Heart left ventricle (tissue), 16 donors: ENCODE measurements around the gene NTM. TPM values are rescaled to one million over a fixed set of nuclear protein-coding genes. Genes with fewer than 3 reads are reported as not detected.
A peak's percentile ranks its signal among the peaks of the same experiment; 100 is the strongest.

Source experiments
- ATAC-seq, 4 donors: fragments of 200-7000 bp; cut with Tn5 transposase; one replicate each; pipeline ENCODE4 v1.9.1; 2020 to 2022; ENCODE audit warnings: moderate library complexity in 4 of 4, mild to moderate bottlenecking in 3 of 4, moderate number of reproducible peaks in 1 of 4
- DNase-seq, 5 donors: peaks; one replicate each; pipeline ENCODE4 v3.0.0-alpha.2; 2020
- H3K27ac ChIP-seq, 12 donors: fragments of 200-600 bp; sonication (generic) in 4 of 12; one replicate each; pipeline versions ENCODE4 v1.5.0 to v1.8.0; 2016 to 2022; ENCODE audit warnings: mild to moderate bottlenecking in 2 of 12
- H3K27me3 ChIP-seq, 9 donors: fragments of 200-600 bp; sonication (generic) in 2 of 9; one replicate each; pipeline versions ENCODE4 v1.5.1 to v1.8.0; 2016 to 2022; ENCODE audit warnings: mild to moderate bottlenecking in 3 of 9
- H3K36me3 ChIP-seq, 9 donors: fragments of 200-600 bp; sonication (generic) in 2 of 9; one replicate each; pipeline versions ENCODE4 v1.5.0 to v1.8.0; 2018 to 2022; ENCODE audit warnings: mild to moderate bottlenecking in 2 of 9
- H3K4me1 ChIP-seq, 12 donors: fragments of 200-600 bp; sonication (generic) in 4 of 12; one replicate each; pipeline versions ENCODE4 v1.5.0 to v1.8.0; 2016 to 2022; ENCODE audit warnings: mild to moderate bottlenecking in 3 of 12
- H3K4me3 ChIP-seq, 12 donors: fragments of 200-600 bp; sonication (generic) in 4 of 12; one replicate each; pipeline versions ENCODE4 v1.5.0 to v1.8.0; 2017 to 2022; ENCODE audit warnings: mild to moderate bottlenecking in 9 of 12, moderate library complexity in 4 of 12
- H3K9me3 ChIP-seq, 12 donors: fragments of 200-600 bp; sonication (generic) in 4 of 12; one replicate each; pipeline versions ENCODE4 v1.5.0 to v1.8.0; 2016 to 2022; ENCODE audit warnings: mild to moderate bottlenecking in 1 of 12
- POLR2A ChIP-seq, 2 donors: fragments of 450-650 bp; IDR thresholded peaks; one replicate each; pipeline ENCODE4 v1.6.1; 2017; ENCODE audit warnings: antibody characterized with exemption in 2 of 2, mild to moderate bottlenecking in 2 of 2, moderate library complexity in 2 of 2
- WGBS, 4 donors: extraction: QIAGEN DNeasy Blood & Tissue Kit in 2 of 4; methylation state at CpG; one replicate each; pipeline versions ENCODE4 v1.1.5 to v1.1.7; 2013 to 2018; 5-methylcytosine and 5-hydroxymethylcytosine counted together
- intact Hi-C, 10 donors: fragments of 100-400 bp; cut with DNase I; formaldehyde crosslinking; loops; one replicate each; pipeline versions ENCODE4 v1.11.1 to v1.14.2; 2022
- polyA plus RNA-seq, 2 donors: library from polyadenylated mRNA; stranded (reverse); fragments of 200-250 nt; gene quantifications; one replicate each; pipeline ENCODE4 v1.2.3, GENCODE V29; 2013
- total RNA-seq, 9 donors: library from RNA; depleted of rRNA in 2 of 9; stranded (reverse); fragments of >200 nt in 2 of 9; fragmentation: NEBNext Ultra II Directional in 3 of 9; extraction: Animal tissue kit (Norgen Biotek cat#: 25700) in 3 of 9; gene quantifications; one replicate each; pipeline versions ENCODE4 v1.1.0 to v1.2.4, GENCODE V29; 2016 to 2023
- TF ChIP-seq, protein P1 (sequence below), 12 donors: fragments of 200-600 bp; sonication (generic) in 4 of 12; IDR thresholded peaks; one replicate each; pipeline versions ENCODE4 v1.5.0 to v1.8.0; 2018 to 2022; ENCODE audit warnings: antibody characterized with exemption in 12 of 12, mild to moderate bottlenecking in 5 of 12
- donor health status: ischemic (EF 13 %, LVEDD 7.1; RV severe dilation, severe dysfunction).
- donor health status: healthy with polysubstance abuse.
- donor health status: DM: no; HTN: yes; CAD: no.
- donor health status: DM: no; HTN: no; CAD: no.
- donor health status: ischemic (EF 25% LVEDD 6.9; RV normal size, moderate dysfunction).
- donor health status: ischemic (EF 25% LVEDD 5.7; RV mildly dilated, moderate dysfunction).
- donor health status: healthy.
- donor health status: DM: yes; HTN: yes; CAD: no.
- donor health status: ischemic (EF 35%, LVEDD 5.7; RV mildly dilated, moderate dysfunction).
- donor health status: nonischemic (EF 11% LVEDD 7.7; RV severe dilation, severe dysfunction).
- donor health status: DM: yes; HTN: yes; CAD: no.
- donor health status: PGD.
- donor health status: ischemic (EF 29% LVEDD 5.4; RV normal size, mild dysfunction).
- donor health status: nonischemic (EF 23%, LVEDD 6.1; RV moderate dilation, normal function).

NTM gene
- total and polyA plus RNA-seq, 11 donors = 0.40 to 7.7 (median 1.5) TPM

DNA sequence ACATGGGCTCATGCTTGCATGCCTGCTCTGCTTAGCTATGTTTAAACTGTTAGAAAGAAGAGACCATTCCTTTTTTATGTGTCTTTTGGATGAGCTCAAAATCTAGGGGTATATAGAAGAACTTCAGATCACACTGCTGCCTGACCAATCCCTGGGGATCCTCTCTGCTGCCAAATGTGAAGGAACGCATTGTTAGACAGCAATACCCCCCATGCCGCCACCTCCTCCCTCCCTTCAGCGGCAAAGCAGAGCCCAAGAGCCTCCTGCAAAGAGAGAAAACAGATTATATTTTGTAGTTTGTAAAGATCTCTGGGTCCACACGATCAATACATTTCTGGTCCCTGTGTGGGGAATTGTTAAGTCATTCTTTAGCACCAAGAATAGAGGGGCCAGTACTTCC is 677.6 kb downstream of the NTM start:
- no peaks in the 10 kb centered on the region for H3K9me3 ChIP-seq
- peaks cover 0 to 15% (median 0%) of the 10 kb centered on the region in 12 donors for H3K4me1 ChIP-seq
- ATAC-seq = no peak
- no peak overlapping the region for H3K4me3 ChIP-seq
- 68 to 89% (median 70%) methylated on average over 4 of the region's 4 CpGs for WGBS, 4 donors
- H3K27ac ChIP-seq = no peak overlapping the region
- no peak for TF ChIP-seq POLR2A (IDR thresholded peaks at IDR 0.05)
- DNase-seq = no peak
- H3K27me3 ChIP-seq = no peaks in the 10 kb centered on the region
- intact Hi-C loops = no loop called here
- H3K36me3 ChIP-seq = no peaks in the 10 kb centered on the region

GRCh38 chr11:132049205-132049604 is 678.8 kb downstream of the NTM start:
- no peak for DNase-seq
- Histone ChIP-seq H3K9me3 (no peaks in the 10 kb centered on the region), H3K27me3 (no peaks in the 10 kb centered on the region), H3K4me3 (no peak overlapping the region), H3K27ac (no peak overlapping the region), H3K36me3 (no peaks in the 10 kb centered on the region), H3K4me1 (peaks cover 0 to 15% (median 0%) of the 10 kb centered on the region in 12 donors)
- 77 to 87% (median 83%) methylated on average over 3 to 4 of the region's 4 CpGs for WGBS, 4 donors
- ATAC-seq = no peak
- intact Hi-C loops = no loop called here
- no peak for TF ChIP-seq POLR2A (IDR thresholded peaks at IDR 0.05)
- TF ChIP-seq, protein P1, sequence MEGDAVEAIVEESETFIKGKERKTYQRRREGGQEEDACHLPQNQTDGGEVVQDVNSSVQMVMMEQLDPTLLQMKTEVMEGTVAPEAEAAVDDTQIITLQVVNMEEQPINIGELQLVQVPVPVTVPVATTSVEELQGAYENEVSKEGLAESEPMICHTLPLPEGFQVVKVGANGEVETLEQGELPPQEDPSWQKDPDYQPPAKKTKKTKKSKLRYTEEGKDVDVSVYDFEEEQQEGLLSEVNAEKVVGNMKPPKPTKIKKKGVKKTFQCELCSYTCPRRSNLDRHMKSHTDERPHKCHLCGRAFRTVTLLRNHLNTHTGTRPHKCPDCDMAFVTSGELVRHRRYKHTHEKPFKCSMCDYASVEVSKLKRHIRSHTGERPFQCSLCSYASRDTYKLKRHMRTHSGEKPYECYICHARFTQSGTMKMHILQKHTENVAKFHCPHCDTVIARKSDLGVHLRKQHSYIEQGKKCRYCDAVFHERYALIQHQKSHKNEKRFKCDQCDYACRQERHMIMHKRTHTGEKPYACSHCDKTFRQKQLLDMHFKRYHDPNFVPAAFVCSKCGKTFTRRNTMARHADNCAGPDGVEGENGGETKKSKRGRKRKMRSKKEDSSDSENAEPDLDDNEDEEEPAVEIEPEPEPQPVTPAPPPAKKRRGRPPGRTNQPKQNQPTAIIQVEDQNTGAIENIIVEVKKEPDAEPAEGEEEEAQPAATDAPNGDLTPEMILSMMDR (IDR thresholded peaks at IDR 0.05) = no peak

- Histone ChIP-seq H3K27ac (no peak overlapping the region), H3K36me3 (no peaks in the 10 kb centered on the region), H3K9me3 (no peaks in the 10 kb centered on the region), H3K4me1 (peaks cover 0 to 15% (median 0%) of the 10 kb centered on the region in 12 donors), H3K27me3 (no peaks in the 10 kb centered on the region), H3K4me3 (no peak overlapping the region)
- whole genome bisulfite sequencing, 4 donors = 41 to 56% (median 52%) methylated on average over 4 of the region's 4 CpGs
- ATAC-seq (peak in 1 of 4 donors; percentile 24), DNase-seq (peak in 1 of 5 donors; percentile 41)
- TF ChIP-seq, protein P1 (IDR thresholded peaks at IDR 0.05) = no peak
- TF ChIP-seq POLR2A (IDR thresholded peaks at IDR 0.05) = no peak
- intact Hi-C loops = no loop called here
Measured at GRCh38 chr11:132050049-132050448, 679.6 kb downstream of the NTM start.

DNA sequence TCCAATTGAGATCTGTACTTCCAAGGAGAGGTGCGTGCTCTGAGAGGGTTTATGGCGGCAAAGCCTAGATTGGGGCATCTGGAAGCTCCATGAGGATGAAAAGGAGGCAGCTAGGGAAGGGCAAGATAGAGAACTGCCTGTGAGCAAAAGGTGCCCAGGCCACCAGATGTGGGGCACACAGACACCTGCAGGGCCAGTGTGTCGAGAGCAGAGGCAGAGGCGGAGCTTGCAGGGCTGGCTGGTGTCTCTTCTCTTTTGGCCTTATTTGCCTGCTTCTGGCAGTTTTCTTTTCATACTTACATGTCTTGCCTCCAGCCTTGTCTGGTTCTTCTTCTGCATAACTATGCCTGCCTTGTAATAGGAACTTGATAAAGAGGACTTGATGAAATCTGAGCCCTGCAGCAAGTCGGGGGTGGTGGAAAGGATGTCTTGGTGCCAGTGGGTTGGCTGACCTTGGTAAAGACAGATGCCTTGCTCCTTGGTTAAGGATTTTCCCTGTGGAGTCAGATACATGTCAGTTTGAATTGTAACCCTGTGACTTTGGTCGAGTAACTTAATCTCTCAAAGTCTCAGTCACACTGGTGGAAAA is 680.3 kb downstream of the NTM start:
- intact Hi-C loops = no loop called here
- DNase-seq (no peak), ATAC-seq (no peak)
- Histone ChIP-seq H3K4me3 (no peak overlapping the region), H3K36me3 (no peaks in the 10 kb centered on the region), H3K27me3 (no peaks in the 10 kb centered on the region), H3K9me3 (no peaks in the 10 kb centered on the region), H3K27ac (no peak overlapping the region), H3K4me1 (peaks cover 0 to 12% (median 0%) of the 10 kb centered on the region in 12 donors)
- TF ChIP-seq, protein P1 (IDR thresholded peaks at IDR 0.05) = no peak
- TF ChIP-seq POLR2A (IDR thresholded peaks at IDR 0.05) = no peak
- 60 to 68% (median 64%) methylated on average over 6 of the region's 6 CpGs for WGBS, 4 donors

DNA sequence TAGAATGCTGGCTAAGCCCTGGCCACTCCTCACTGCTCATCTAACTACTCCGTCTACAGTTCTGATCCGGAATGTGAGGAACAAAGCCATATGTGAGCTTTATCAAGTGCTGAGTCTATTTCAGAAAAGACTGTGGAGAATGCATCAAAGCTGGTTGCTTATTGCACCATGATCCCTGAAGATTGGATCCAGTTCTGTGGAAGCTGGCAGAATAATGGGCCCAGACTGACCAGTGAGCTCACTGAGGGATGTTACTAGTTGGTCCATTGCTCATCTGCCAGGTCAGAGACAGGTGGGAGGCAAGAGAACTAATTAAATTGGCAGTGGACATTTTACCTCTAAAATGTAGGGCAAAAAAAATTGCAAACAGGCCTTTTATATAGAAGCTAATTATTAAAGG is 681.3 kb downstream of the NTM start:
- intact Hi-C loops = no loop called here
- no peak overlapping the region for H3K27ac ChIP-seq
- H3K27me3 ChIP-seq = no peaks in the 10 kb centered on the region
- H3K4me1 ChIP-seq = peaks cover 0 to 11% (median 0%) of the 10 kb centered on the region in 12 donors
- TF ChIP-seq POLR2A (IDR thresholded peaks at IDR 0.05) = no peak
- TF ChIP-seq, protein P1 (IDR thresholded peaks at IDR 0.05) = no peak
- DNase-seq = no peak
- no peaks in the 10 kb centered on the region for H3K9me3 ChIP-seq
- H3K36me3 ChIP-seq = no peaks in the 10 kb centered on the region
- no peak for ATAC-seq
- H3K4me3 ChIP-seq = no peak overlapping the region
- 50 to 70% (median 68%) methylated on average over 2 of the region's 2 CpGs for WGBS, 4 donors
